Transverse colon (tissue), 4 donors: ENCODE results near the gene GPAT3. TPM values are rescaled to one million over a fixed set of nuclear protein-coding genes. Genes with fewer than 3 reads are reported as not detected.

Experiments used
- DNase-seq: peaks from one replicate; pipeline ENCODE4 v3.0.0-alpha.2; 2019
- H3K27ac ChIP-seq, 4 donors: fragments of 200-600 bp; sonication (generic); 2 replicates each; pipeline ENCODE4 v1.5.1; 2016 to 2018; ENCODE audit warnings: inconsistent platforms in 4 of 4
- H3K27me3 ChIP-seq: fragments of 200-600 bp; sonication (generic); 2 replicates; pipeline ENCODE4 v1.5.1; 2017; ENCODE audit warnings: inconsistent platforms
- H3K36me3 ChIP-seq, 4 donors: fragments of 200-600 bp; sonication (generic); 2 replicates each; pipeline ENCODE4 v1.5.1; 2017 to 2019; ENCODE audit warnings: inconsistent platforms in 4 of 4
- H3K4me1 ChIP-seq, 4 donors: fragments of 200-600 bp; sonication (generic); 2 replicates each; pipeline ENCODE4 v1.5.1; 2017 to 2020; ENCODE audit warnings: inconsistent platforms in 4 of 4
- H3K4me3 ChIP-seq, 4 donors: fragments of 200-600 bp; sonication (generic); 1 replicate in 1 of 4; 2 replicates in 3 of 4; pipeline versions ENCODE4 v1.5.1 to v1.6.1; 2017 to 2019; ENCODE audit warnings: inconsistent platforms in 4 of 4
- H3K9me3 ChIP-seq, 2 donors: fragments of 200-600 bp; sonication (generic); 2 replicates each; pipeline ENCODE4 v1.5.1; 2017 to 2019; ENCODE audit warnings: inconsistent platforms in 2 of 2
- EP300 ChIP-seq: sonication (generic); formaldehyde crosslinking; IDR thresholded peaks from one replicate; pipeline ENCODE4 v1.6.1; 2017; ENCODE audit warnings: antibody characterized with exemption, low read depth
- POLR2A ChIP-seq: fragments of 450-650 bp; IDR thresholded peaks from one replicate; pipeline ENCODE4 v1.6.1; 2016; ENCODE audit warnings: antibody characterized with exemption, mild to moderate bottlenecking, moderate library complexity
- POLR2AphosphoS5 ChIP-seq, 3 donors: sonication (generic); formaldehyde crosslinking; IDR thresholded peaks; one replicate each; pipeline ENCODE4 v1.6.1; 2016; ENCODE audit warnings: antibody characterized with exemption in 3 of 3
- WGBS, 2 donors: methylation state at CpG; one replicate each; pipeline ENCODE4 v1.1.5; 2018; ENCODE audit warnings: low coverage in 1 of 2; 5-methylcytosine and 5-hydroxymethylcytosine counted together
- in situ Hi-C, 4 donors: fragments of 200-750 bp; cut with MboI; loops; one replicate each; pipeline versions ENCODE4 v1.15.0 to v1.15.1; 2017; ENCODE audit warnings: low sequenced_read_pairs in 3 of 4, low pct_ligation_motif_present in 1 of 4, low pct_unique_long_range_greater_than_20kb in 1 of 4
- intact Hi-C: fragments of 100-400 bp; cut with DNase I; formaldehyde crosslinking; loops from one replicate; pipeline ENCODE4 v1.15.1; 2023; ENCODE audit warnings: low total_unique reads
- total RNA-seq, 4 donors: library from RNA; depleted of rRNA; stranded (reverse); fragments of >200 nt; gene quantifications; one replicate each; pipeline ENCODE4 v1.1.0, GENCODE V29; 2016
- TF ChIP-seq, protein P1 (sequence below), 5 experiments: fragments of 200-600 bp in 3 of 5; fragments of 450-650 bp in 2 of 5; sonication (generic) in 3 of 5; IDR thresholded peaks; 1 replicate in 2 of 5; 2 replicates in 3 of 5; pipeline ENCODE4 v1.5.1; 2016 to 2017; ENCODE audit warnings: antibody characterized with exemption in 5 of 5, inconsistent platforms in 3 of 5, mild to moderate bottlenecking in 2 of 5, moderate library complexity in 1 of 5

GPAT3 gene
- total RNA-seq, 4 donors from 2014 or later = 2.8 to 32.4 (median 22.0) TPM

DNA sequence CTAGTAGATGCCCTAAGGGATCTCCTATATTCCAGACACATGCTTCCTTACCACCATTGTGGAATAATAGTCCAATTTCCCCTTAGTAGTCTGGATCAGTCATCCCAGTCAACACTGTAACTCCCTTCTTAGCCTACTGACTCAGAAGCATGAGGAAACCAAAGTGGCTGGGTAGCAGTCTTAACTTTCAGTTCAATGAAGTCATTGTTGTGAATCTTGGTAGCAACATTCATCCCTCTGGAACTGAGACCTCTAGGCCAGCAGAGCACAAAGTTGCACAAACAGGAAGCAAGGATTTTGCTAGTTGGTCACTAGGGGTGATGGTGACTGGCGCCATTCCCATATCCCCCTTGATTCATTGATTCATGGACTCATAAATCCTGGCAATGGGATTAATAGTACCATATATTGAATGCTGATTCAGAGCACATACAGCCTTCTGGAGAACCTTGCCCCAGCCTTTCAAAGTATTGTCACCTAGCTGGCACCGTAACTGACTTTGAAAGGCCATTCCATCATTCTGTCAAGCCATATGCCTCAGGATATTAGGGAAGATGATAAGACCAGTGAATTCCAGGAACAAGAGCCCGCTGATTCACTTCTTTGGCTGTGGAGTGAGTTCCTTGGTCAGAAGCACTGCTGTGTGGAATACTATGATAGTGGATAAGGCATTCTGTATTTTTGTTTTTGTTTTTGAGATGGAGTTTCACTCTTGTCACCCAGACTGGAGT lies 19.7 kb upstream of the GPAT3 start:
- intact Hi-C loops = no loop called here
- no peaks in the 10 kb centered on the region for H3K27me3 ChIP-seq
- WGBS, 2 donors = 54% methylated on average over 3 of the region's 3 CpGs; no CpG with 5 or more reads in 1 of the 2 donors
- no peaks in the 10 kb centered on the region for H3K36me3 ChIP-seq
- no peak for DNase-seq
- in situ Hi-C loops = loop anchor here (10.0 to 25.0 kb wide), 2 partner anchors 119 to 996 kb away; no protein-coding TSS in a partner anchor
- H3K4me3 ChIP-seq = no peak overlapping the region
- no peaks in the 10 kb centered on the region for H3K4me1 ChIP-seq
- TF ChIP-seq EP300 (no peak), POLR2AphosphoS5 (IDR thresholded peaks at IDR 0.05) (no peak), POLR2A (no peak)
- TF ChIP-seq, protein P1, sequence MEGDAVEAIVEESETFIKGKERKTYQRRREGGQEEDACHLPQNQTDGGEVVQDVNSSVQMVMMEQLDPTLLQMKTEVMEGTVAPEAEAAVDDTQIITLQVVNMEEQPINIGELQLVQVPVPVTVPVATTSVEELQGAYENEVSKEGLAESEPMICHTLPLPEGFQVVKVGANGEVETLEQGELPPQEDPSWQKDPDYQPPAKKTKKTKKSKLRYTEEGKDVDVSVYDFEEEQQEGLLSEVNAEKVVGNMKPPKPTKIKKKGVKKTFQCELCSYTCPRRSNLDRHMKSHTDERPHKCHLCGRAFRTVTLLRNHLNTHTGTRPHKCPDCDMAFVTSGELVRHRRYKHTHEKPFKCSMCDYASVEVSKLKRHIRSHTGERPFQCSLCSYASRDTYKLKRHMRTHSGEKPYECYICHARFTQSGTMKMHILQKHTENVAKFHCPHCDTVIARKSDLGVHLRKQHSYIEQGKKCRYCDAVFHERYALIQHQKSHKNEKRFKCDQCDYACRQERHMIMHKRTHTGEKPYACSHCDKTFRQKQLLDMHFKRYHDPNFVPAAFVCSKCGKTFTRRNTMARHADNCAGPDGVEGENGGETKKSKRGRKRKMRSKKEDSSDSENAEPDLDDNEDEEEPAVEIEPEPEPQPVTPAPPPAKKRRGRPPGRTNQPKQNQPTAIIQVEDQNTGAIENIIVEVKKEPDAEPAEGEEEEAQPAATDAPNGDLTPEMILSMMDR (IDR thresholded peaks at IDR 0.05) = no peak
- H3K9me3 ChIP-seq = no peaks in the 10 kb centered on the region
- H3K27ac ChIP-seq = no peak overlapping the region

DNA sequence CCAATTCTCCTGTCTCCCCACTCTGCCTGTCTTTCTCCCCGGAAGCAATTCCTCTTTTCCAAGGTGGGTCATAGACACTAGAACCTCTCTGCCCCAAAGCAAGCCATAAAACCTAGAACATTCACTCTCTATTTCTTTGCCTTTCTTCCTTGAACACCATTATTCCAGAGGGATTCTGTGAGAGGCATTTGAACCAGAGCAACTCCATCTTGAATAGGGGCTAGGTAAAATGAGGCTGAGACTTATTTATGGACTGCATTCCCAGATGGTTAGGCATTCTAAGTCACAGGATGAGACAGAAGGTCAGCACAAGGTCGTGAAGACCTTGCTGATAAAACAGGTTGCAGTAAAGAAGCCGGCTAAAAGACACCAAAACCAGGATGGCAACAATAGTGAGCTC lies 13.7 kb upstream of the GPAT3 start:
- Histone ChIP-seq H3K27me3 (no peaks in the 10 kb centered on the region), H3K36me3 (no peaks in the 10 kb centered on the region), H3K27ac (no peak overlapping the region), H3K9me3 (peaks cover 0 to 8% of the 10 kb centered on the region in 2 donors), H3K4me3 (no peak overlapping the region), H3K4me1 (no peaks in the 10 kb centered on the region)
- in situ Hi-C loops (loop anchor here in 3 of 4 donors (25.0 kb wide), 1 partner anchor 990 kb away; no protein-coding TSS in a partner anchor), intact Hi-C loops (no loop called here)
- TF ChIP-seq EP300 = no peak
- no peak for TF ChIP-seq POLR2AphosphoS5 (IDR thresholded peaks at IDR 0.05)
- TF ChIP-seq, protein P1 (IDR thresholded peaks at IDR 0.05) = no peak
- TF ChIP-seq POLR2A = no peak
- WGBS, 2 donors = 66 to 70% methylated on average over 3 of the region's 3 CpGs
- DNase-seq = no peak

GRCh38 chr4:83527671-83528070 lies 8.2 kb upstream of the GPAT3 start:
- no peaks in the 10 kb centered on the region for H3K36me3 ChIP-seq
- intact Hi-C loops (no loop called here), in situ Hi-C loops (no loop called here)
- peaks cover 13% of the 10 kb centered on the region for H3K27me3 ChIP-seq
- DNase-seq = no peak
- 93 to 94% methylated on average over 2 of the region's 2 CpGs for WGBS, 2 donors
- no peaks in the 10 kb centered on the region for H3K4me1 ChIP-seq
- H3K4me3 ChIP-seq = no peak overlapping the region
- peaks cover 0 to 19% of the 10 kb centered on the region in 2 donors for H3K9me3 ChIP-seq
- H3K27ac ChIP-seq = no peak overlapping the region
- TF ChIP-seq POLR2A (no peak), EP300 (no peak), POLR2AphosphoS5 (IDR thresholded peaks at IDR 0.05) (no peak)
- TF ChIP-seq, protein P1 (IDR thresholded peaks at IDR 0.05) = no peak

GRCh38 chr4:83536362-83537272 lies 709 bp downstream of the GPAT3 start:
- WGBS, 2 donors = 10 to 28% methylated on average over 6 to 35 of the region's 46 CpGs
- peak overlapping the region; percentile 53 to 85 (median 70) for H3K4me3 ChIP-seq
- no peaks in the 10 kb centered on the region for H3K27me3 ChIP-seq
- intact Hi-C loops = no loop called here
- H3K27ac ChIP-seq = peak overlapping the region; percentile 87 to 90 (median 88)
- in situ Hi-C loops = no loop called here
- H3K36me3 ChIP-seq = no peaks in the 10 kb centered on the region
- DNase-seq = peak; percentile 14
- TF ChIP-seq POLR2AphosphoS5 (IDR thresholded peaks at IDR 0.05) = no peak
- peak; percentile 56 for TF ChIP-seq POLR2A
- no peaks in the 10 kb centered on the region for H3K9me3 ChIP-seq
- peaks cover 0 to 28% (median 9%) of the 10 kb centered on the region in 4 donors for H3K4me1 ChIP-seq
